HG03135 (cell line): ENCODE results near the gene KRTAP12-2.
"Not testable (repeated sequence)": the region's sequence is repeated elsewhere in the genome, so short reads cannot be mapped to it uniquely, and the experiment has no call there.

Experiments
- ATAC-seq: cut with Tn5 transposase; IDR thresholded peaks from one replicate; pipeline ENCODE4 v1.9.1; 2021; ENCODE audit warnings: mild to moderate bottlenecking, moderate library complexity; ENCODE audit not compliant: unreplicated experiment

The KRTAP12-2 gene

DNA sequence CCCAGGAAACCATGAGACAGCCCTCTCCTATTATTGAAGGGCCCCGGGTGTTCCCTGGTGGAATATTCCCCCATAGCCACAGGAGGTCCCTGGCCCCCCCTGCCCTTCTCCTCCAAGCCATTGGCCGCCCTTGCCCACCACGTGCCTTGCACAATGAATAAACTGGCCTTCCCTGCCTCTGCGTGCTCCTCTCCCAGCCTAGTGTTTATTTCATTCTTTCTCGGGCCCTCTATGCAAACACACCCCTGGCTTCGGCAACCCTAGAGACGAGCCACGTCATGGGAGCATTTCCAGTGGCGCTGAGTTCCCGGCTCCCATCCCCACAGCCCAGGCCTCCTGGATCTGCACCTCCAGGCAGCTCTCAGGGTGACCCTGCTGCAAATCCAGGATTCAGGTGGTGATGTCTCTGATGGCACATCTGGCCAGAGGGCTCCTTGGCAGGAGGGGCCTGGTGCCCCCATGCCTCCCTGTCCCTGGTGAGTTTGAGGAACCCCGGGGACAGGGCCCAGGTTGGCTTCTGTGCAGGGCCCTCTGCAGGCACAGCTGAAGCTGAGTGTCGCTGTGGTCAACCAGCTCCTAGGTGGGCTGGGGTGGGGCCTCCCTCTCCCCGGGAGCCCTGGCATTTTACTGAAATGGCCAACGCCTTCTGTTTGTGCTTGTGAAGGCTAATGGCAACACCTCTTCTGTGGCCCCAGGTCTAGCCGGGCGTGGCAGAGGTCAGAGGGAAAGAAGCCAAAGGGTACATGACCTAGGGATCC, 36.4 kb upstream of the KRTAP12-2 start:
- ATAC-seq, result no peak

DNA sequence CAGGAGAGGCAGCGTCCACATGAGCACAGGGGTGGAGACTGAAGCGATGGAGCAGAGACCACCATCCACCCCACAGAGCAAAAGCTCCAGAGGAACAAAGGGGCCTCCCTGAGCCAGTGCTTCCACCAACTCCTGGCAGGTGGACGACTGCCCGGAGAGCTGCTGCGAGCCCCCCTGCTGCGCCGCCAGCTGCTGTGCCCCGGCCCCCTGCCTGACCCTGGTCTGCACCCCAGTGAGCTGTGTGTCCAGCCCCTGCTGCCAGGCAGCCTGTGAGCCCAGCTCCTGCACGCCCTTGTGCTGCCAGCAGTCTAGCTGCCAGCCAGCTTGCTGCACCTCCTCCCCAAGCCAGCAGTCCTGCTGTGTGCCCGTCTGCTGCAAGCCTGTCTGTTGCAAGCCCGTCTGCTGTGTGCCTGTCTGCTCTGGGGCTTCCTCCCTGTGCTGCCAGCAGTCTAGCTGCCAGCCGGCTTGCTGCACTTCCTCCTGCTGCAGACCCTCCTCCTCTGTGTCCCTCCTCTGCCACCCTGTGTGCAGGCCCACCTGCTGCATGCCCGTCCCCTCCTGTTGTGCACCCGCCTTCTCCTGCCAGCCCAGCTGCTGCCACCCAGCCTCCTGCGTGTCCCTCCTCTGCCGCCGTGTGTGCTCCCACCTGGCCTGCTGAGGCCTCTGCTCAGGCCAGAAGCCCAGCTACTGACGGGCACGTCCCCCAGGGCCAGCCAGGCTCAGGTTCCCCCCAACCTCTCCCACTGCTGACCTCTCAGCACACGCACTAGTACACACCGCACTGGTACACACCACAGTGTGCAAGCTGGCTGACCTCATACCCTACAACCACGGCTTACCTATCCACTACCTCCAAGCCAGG, 35.6 kb upstream of the KRTAP12-2 start:
- ATAC-seq, result no peak

DNA sequence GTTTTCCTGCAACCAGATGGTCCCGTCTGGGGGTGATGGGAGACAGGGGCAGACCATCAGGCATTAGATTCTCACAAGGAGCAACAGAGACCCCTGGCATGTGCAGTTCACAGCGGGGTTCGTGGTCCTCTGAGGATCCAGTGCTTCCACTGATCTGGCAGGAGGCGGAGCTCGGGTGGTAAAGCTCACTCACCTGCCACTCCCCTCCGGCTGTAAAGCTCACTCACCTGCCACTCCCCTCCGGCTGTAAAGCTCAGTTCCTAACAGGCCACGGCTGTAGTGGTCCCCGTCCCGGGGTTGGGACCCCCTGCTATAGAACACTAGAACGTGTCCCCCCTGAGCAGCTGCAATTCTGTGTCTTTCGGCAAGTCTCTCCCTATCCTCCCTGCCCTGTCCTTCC, 34.8 kb upstream of the KRTAP12-2 start:
- ATAC-seq, result no peak

DNA sequence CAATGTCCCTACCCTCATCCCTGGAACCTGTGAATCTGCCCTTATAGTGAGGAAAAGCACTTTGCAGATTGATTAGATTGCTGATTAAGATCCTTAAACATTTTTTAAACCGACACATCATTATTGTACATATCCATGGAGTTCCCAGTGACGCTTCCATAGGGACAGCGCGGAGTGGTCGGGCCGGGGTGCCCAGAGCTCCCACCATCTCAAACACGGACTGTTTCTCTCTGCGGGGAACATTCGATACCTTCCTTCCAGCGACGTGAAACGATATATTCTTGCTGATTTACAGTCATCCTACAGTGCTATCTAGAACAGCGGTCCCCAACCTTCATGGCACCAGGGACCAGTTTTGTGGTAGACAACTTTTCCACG, 34.3 kb upstream of the KRTAP12-2 start:
- ATAC-seq, result no peak

DNA sequence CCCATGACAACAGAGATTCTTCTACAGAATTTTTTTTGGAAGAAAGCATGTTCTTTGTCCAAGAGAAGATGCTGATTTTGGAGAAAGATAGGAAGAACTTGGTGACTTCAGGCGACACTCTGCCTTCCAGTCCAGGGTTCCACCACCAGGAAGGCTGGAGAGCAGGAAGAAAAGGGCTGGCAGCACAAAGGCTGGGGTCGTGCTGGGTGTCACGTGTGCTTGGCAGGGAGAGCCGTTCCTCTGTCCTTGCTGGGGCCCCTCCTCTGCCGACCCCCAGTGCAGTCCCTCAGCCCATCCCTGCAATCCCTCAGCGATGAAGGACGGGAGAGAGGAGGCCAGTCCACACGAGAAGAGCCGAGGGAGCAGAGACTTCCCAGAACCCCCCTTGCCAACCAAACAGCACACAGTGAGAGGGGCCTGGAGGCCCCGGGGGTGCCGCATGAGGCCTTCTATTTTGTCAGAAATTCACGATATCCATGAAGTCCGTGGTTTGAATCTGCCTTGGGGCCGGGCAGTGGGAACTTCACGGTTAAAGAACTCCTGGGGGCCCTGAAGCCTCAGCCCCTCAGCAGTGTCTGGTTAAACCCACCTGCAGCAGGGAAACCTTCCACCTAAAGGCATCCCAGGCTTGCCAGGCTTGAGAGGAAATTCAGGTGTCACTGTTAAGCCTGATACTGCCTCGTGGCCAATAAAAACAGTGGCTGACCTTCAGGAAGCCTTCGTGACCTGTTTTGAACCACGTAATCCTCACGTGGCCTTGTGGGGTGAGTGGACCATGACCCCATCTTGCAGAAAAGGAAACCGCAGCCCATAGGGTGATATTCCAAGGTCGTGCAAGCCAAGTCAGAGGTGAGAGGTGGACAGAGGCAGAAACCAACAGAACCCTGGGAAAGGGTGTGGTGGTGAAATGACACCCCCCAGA, 33.6 kb upstream of the KRTAP12-2 start:
- ATAC-seq, result no peak

DNA sequence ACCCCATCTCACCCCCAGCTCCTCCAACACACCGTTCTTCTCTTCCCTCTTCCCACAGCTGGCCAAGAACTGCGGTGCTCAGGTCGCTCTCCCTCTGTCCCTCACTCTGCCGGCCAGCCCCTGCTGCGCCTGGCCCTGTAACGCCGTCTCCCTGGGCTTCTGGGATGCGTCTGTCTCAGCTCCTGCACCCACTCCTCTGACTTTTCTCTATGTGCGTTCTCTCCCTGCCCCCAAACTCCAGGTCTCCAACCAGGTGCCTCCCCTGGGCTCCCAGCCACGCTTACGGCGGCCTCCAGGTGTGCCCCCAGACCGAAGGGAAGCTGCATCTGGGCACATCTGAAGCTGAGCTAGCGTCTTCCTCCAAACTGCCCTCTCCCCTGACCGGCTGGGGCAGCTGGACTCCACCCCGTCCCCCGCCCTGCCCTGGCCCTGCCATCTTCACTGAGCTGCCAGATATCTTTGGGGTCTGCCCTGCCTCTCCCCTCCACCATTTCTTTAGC, 32.8 kb upstream of the KRTAP12-2 start:
- no peak for ATAC-seq

DNA sequence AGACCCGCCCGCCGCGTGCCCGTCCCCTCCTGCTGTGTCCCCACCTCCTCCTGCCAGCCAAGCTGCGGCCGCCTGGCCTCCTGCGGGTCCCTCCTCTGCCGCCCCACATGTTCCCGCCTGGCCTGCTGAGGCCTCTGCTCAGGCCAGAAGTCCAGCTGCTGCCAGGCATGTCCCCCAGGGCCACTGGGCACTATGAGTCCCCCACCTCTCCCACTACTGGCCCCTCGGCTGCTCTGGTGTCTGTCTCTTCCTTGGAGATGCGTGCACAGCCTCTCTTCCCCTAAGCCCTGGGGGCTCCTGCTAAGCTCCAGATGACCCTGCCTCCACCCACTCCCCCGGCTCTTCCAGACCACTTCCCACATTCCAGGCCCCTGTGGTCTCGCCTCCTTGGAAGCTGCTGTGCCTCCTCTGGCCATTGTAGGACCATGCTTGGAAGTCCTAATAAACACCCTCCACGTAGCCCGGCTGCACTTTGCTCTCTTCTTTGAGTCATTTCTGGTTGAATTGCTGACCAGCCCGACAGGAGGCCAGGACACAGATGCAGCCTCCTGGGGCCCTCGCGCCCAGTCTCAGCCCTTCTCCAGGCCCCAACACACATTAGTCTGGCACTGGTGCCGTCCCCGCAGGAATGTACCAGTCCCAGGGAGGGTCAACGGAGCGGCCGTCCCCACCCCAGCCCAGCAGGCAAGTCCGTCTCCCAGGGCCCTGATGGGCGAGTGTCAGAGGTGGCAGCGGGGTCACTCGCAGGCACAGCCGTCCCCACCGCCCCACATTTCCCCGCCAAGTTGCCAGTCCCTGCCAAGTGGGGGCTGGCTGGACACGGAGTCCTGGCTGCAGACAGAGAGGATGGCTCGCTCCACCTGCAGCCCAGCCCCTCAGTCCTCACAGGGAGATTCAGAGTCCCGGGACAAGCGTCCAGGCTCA, 31.3 kb upstream of the KRTAP12-2 start:
- ATAC-seq, result no peak

DNA sequence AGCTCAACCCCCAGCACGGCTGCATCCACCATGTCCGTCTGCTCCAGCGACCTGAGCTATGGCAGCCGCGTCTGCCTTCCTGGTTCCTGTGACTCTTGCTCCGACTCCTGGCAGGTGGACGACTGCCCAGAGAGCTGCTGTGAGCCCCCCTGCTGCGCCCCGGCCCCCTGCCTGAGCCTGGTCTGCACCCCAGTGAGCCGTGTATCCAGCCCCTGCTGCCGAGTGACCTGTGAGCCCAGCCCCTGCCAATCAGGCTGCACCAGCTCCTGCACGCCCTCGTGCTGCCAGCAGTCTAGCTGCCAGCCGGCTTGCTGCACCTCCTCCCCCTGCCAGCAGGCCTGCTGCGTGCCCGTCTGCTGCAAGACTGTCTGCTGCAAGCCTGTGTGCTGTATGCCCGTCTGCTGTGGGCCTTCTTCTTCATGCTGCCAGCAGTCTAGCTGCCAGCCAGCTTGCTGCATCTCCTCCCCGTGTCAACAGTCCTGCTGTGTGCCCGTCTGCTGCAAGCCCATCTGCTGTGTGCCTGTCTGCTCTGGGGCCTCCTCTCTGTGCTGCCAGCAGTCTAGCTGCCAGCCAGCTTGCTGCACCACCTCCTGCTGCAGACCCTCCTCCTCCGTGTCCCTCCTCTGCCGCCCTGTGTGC, 30.6 kb upstream of the KRTAP12-2 start, which contains the start of gene KRTAP10-12:
Gene KRTAP10-12, plus strand, starts transcription at position 1 of the 639 bp plus-strand sequence. Its CDS starts 30 bp downstream, at position 31.
- ATAC-seq, result not testable (repeated sequence)

DNA sequence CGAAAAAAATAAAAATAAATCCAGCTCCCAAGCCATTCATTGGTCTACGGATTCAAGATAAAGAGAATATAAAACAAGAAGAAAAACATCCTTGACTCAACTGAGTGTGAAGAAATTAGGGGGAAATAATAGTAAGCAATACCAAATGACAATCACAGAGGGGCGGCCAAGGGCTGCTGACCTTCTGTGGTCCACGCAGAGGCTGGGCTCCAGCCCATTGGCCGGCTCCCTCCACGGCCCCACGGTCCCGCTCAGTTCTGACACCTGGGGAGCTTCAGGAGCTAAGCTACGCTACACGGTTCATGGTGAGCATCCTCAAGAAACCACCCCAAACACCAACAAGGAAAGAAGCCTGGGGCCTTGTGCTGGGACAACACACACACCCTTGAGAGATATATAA, 29.8 kb upstream of the KRTAP12-2 start:
- ATAC-seq, result no peak

DNA sequence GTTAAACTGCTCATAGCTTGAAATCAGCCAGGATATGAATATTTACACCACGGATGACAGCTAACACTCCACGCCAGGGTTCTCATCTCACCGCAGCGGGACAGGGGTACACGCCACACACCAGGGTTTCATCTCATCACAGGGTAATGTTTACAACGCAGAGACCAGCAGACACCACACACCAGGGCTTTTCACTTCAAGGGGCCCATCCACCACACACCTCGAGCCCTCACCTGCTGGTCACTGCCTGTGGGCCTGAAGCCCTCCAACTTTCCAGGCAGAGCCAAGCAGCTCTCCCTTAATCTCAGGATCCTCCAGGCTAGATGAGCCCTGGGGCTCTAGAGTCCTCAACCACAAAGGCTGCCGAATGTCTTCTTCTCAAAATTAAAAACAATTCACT, 28.9 kb upstream of the KRTAP12-2 start:
- no peak for ATAC-seq

DNA sequence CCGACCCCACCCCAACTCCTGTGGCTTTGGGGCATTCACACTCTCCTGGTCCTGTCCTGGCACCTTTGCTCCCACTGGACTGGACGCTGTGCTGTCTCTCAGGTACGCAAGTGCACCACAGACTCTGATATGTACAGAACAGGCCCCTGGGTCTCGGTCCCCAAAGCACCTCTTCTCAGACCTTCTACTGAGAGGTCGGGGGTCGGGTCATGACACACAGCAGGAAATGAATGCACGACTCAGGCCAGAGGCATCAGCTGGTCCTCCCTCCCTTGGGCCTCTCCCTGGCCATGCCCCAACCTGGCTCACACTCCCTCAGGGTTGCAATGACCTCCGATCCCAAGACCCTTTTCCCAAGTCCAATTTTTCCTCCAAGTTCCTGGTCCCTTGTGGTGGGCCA, 28.5 kb upstream of the KRTAP12-2 start:
- no peak for ATAC-seq

DNA sequence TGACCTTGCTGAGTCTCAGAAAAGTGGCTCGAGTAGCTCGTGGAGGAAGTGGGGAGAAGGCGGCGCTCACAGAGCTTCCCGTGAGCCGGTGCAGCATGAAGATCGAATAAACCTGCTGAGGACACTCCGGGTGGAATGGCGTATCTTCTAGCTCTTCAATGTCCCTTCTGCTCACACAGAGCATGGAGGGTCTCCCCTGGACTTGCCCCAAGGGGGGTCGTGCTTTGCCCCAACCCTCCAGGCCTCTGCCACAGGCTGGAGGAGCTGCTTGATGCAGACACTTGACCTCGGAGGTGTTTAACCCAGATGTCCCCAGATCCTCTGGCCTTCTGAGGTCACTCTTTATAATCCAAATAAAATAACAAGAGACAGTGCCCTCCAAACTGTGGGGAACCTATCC, 28.0 kb upstream of the KRTAP12-2 start:
- no peak for ATAC-seq

DNA sequence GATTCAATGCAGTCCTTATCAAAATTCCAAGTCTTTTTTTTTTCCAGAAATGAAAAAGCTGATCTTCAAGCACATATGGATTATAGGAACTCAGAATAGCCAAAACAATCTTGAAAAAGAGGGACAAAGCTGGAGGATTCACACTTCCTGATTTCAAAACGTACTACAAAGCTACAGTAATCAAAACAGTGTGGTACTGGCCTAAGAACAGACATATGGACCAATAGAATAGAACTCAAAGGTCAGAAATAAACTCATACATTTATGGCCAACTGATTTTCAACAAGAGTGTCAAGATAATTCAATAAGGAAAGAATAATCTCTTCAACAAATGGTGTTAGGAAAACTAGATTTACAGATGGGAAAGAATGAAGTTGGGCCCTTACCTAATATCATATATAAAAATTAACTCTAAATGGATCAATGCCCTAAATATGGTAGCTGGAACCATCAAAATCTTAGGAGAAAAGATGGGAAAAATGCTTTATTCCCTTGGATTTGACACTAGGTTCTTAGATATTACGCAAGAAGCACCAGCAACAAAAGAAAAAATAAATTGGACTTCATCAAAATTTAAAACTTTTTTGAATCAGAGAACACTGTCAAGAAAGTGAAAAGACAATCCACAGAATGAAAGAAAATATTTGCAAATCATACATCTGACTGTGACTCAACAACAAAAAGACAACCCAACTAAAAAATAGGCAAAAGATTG, 26.2 kb upstream of the KRTAP12-2 start:
- ATAC-seq, result no peak

DNA sequence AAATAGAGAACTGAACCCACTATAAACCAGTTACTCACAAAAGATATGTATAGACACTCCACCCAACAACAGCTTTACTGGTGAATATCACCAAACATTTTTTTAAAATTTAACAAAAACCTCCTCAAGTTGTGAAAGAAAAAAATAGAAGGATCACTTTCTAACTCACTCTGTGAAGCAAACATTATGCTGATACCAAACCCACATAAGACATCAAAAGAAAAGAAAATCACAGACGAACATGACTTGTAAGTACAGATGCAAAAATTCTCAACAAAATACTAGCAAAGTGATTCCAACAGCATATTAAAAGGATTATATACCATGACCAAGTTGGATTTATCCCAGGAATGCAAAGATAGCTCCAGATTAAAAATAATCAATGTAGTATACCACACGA, 25.0 kb upstream of the KRTAP12-2 start:
- ATAC-seq, result no peak

DNA sequence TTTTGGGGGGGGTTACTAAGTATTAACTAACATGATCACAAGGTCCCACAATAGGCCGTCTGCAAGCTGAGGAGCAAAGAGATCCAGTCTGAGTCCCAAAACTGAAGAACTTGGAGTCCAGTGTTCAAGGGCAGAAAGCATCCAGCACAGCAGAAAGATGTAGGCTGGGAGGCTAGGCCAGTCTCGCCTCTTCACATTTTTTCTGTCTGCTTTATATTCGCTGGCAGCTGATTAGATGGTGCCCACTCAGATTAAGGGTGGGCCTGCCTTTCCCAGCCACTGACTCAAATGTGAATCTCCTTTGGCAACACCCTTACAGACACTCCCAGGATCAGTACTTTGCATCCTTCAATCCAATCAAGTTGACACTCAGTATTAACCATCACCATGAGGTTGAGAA, 23.0 kb upstream of the KRTAP12-2 start:
- not testable (repeated sequence) for ATAC-seq

DNA sequence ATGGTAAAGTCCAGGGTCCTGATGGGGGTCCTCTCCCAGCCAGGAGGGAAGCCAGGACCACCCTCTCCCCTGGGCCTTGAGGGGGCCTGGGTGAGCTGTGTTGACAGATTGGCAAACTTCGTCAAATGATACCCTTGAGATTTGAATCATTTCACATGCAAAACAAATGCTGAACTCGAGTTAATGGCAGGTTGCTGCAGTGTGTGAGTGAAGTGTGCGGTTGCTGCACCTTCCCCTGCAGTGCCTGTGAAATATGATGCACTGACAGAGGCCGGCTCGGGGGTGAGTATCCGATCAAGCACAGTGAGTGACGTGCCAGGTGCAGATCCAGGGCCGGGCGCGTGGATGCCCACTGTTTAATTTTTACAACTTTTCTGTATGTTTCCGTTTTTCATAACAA, 20.9 kb upstream of the KRTAP12-2 start:
- ATAC-seq, result no peak

DNA sequence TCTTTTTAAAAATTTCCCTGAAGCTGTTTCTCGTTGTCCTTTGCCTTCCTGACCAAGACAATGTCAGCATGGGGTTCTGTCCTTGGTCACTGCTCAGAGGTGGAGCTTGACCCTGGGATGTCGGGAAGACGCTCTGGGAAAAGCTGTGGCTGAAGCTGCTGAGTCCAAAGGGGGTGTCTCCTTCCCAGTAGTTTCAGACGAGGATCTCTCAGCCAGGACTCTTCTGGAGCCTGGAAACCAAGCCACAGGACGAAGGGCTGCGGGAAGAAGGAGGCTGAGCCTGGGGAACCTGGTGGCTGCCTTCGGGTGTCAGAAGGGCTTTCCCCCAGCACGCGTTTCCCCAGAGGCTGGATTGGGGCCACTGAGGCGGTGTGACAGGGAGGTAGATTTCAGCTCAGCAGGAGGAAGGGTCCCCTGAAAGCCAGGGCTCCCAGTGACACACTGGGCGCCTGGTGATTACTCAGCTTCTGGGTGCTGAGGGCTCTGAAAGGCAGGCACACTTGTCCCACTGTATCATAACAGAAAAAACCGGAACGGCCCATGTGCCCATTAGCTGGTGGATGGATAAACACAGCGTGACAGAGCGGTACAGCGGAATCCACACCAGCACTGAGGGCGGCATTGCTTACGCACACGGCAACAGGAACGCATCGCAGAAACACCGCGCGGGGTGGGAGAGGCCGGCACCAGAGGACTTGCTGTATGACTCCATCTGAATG, 20.3 kb upstream of the KRTAP12-2 start:
- ATAC-seq, result no peak
